Type B pancreatic cell (in vitro differentiated cells): ENCODE data around the gene LGSN. TPM values are rescaled to one million over a fixed set of nuclear protein-coding genes. Genes with fewer than 3 reads are reported as not detected.
"Not testable (repeated sequence)": the region's sequence is repeated elsewhere in the genome, so short reads cannot be mapped to it uniquely, and the experiment has no call there.

Experiments used
- DNase-seq: peaks from one replicate; pipeline ENCODE4 v3.0.0; 2021; ENCODE audit warnings: mixed read lengths; ENCODE audit not compliant: unreplicated experiment; ENCODE audit errors: extremely low spot score
- H3K27ac Mint-ChIP-seq: 2 replicates; pipeline ENCODE4 v1.8.0; 2021; ENCODE audit warnings: mild to moderate bottlenecking, mixed read lengths
- H3K27me3 Mint-ChIP-seq: 2 replicates; pipeline ENCODE4 v1.8.0; 2021; ENCODE audit warnings: mixed read lengths
- H3K36me3 Mint-ChIP-seq: 2 replicates; pipeline ENCODE4 v1.8.0; 2021; ENCODE audit warnings: mixed read lengths
- H3K4me1 Mint-ChIP-seq: one replicate; pipeline ENCODE4 v1.8.0; 2021; ENCODE audit warnings: mixed read lengths; ENCODE audit not compliant: unreplicated experiment
- H3K4me3 Mint-ChIP-seq: 2 replicates; pipeline ENCODE4 v1.8.0; 2021; ENCODE audit warnings: mild to moderate bottlenecking, mixed read lengths
- H3K9me3 Mint-ChIP-seq: 2 replicates; pipeline ENCODE4 v1.8.0; 2021; ENCODE audit warnings: mixed read lengths
- total RNA-seq: library from RNA; stranded (reverse); gene quantifications from 2 replicates; pipeline ENCODE4 v1.2.1, GENCODE V29; 2021; ENCODE audit warnings: low replicate concordance
- TF ChIP-seq, protein P1 (sequence below): fragments of 200-600 bp; sonication (generic); conservative IDR thresholded peaks from 2 replicates; pipeline ENCODE4 v1.5.0; 2021; ENCODE audit warnings: antibody characterized with exemption, mild to moderate bottlenecking

Gene LGSN
- total RNA-seq, 1 donor from 2014 or later: not detected

DNA sequence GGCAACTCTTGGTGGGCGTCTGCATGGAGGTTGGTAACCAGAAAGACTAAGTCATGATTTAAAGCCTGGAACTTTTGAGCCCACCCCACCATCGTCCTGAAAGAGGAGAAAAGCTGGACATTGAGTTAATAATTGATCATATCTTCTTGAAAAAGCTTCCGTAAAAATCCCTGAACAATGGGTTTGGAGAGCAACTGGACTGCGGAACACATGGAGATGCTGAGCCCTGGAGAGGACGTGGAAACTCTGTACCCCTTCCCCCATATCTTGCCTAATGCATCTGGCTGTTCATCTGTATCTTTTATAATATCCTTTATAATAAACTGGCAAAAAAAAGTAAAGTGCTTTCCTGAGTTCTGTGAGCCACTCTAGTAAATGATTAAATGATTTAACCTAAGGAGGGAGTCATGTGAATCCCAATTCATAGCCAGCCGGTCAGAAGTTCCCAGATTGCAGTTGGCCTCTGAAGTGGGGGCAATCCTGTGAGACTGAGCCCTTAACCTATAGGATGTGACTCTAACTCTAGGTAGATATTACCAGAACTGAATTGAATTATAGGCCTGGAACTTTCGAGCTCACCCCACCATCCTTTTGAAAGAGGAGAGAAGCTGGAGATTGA is 26.5 kb upstream of the LGSN start:
- H3K4me1 Mint-ChIP-seq: no peaks in the 10 kb centered on the region
- H3K27me3 Mint-ChIP-seq: no peaks in the 10 kb centered on the region
- H3K4me3 Mint-ChIP-seq: no peak overlapping the region
- no peak for DNase-seq
- no peak overlapping the region for H3K27ac Mint-ChIP-seq
- H3K9me3 Mint-ChIP-seq: no peaks in the 10 kb centered on the region
- no peaks in the 10 kb centered on the region for H3K36me3 Mint-ChIP-seq
- TF ChIP-seq, protein P1, sequence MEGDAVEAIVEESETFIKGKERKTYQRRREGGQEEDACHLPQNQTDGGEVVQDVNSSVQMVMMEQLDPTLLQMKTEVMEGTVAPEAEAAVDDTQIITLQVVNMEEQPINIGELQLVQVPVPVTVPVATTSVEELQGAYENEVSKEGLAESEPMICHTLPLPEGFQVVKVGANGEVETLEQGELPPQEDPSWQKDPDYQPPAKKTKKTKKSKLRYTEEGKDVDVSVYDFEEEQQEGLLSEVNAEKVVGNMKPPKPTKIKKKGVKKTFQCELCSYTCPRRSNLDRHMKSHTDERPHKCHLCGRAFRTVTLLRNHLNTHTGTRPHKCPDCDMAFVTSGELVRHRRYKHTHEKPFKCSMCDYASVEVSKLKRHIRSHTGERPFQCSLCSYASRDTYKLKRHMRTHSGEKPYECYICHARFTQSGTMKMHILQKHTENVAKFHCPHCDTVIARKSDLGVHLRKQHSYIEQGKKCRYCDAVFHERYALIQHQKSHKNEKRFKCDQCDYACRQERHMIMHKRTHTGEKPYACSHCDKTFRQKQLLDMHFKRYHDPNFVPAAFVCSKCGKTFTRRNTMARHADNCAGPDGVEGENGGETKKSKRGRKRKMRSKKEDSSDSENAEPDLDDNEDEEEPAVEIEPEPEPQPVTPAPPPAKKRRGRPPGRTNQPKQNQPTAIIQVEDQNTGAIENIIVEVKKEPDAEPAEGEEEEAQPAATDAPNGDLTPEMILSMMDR: no peak

DNA sequence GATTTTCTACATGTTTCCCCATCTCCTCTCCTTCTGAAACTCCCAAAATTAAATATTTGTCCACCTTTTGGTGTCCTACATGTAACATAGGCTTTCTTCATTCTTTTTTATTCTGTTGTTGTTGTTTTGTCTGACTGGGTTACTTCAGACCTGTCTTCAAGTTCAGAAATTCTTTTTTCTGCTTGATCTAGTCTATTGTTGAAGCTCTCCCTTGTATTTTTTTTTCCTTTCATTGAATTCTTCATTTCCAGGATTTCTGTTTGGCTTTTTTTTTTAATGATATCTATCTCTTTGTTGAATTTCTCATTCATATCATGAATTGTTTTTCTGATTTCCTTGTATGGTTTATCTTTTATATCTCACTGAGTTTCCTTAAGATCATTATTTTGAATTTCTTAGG is 20.6 kb upstream of the LGSN start:
- H3K27ac Mint-ChIP-seq: no peak overlapping the region

DNA sequence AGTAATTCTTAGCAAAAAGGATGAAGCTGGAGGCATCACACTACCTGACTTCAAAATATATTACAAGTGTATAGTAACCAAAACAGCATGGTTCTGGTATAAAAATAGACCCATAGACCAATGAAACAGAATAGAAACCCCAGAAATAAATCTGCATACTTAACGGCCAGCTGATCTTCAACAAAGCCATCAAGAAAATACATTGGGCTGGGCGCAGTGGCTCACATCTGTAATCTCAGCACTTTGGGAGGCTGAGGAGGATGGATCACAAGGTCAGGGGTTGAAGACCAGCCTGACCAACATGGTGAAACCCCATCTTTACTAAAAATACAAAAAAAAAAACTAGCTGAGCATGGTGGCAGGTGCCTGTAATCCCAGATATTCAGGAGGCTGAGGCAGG is 14.9 kb upstream of the LGSN start:
- H3K4me1 Mint-ChIP-seq, H3K36me3 Mint-ChIP-seq, DNase-seq, H3K27ac Mint-ChIP-seq, H3K27me3 Mint-ChIP-seq, H3K9me3 Mint-ChIP-seq, H3K4me3 Mint-ChIP-seq: not testable (repeated sequence)

More for the DNA sequence above, 20.6 kb upstream of the LGSN start:
- Mint-ChIP-seq H3K4me1 (no peaks in the 10 kb centered on the region), H3K9me3 (peaks cover 6% of the 10 kb centered on the region), H3K36me3 (no peaks in the 10 kb centered on the region), H3K4me3 (no peak overlapping the region), H3K27me3 (no peaks in the 10 kb centered on the region)
- no peak for DNase-seq
- TF ChIP-seq, protein P1: no peak

DNA sequence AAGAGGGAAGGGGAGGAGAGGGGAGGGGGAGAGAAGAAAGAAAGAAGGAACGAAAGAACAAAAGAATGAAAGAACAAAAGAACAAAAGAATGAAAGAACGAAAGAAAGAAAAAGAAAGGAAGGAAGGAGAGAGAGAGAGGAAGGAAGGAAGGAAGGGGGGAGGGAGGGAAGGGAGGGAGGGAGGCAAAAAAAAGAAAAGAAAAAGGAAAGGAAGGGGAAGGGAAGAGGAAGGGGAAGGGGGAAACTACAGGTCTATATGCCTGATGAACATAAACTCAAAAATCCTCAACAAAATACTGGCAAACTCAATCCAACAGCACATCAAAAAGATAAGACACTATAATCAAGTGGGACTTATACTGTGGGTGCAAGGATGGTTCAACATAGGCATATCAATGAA is 13.7 kb upstream of the LGSN start:
- Mint-ChIP-seq H3K4me3 (no peak overlapping the region), H3K27me3 (no peaks in the 10 kb centered on the region), H3K9me3 (no peaks in the 10 kb centered on the region), H3K4me1 (no peaks in the 10 kb centered on the region), H3K36me3 (no peaks in the 10 kb centered on the region), H3K27ac (no peak overlapping the region)
- TF ChIP-seq, protein P1: no peak
- DNase-seq: no peak

DNA sequence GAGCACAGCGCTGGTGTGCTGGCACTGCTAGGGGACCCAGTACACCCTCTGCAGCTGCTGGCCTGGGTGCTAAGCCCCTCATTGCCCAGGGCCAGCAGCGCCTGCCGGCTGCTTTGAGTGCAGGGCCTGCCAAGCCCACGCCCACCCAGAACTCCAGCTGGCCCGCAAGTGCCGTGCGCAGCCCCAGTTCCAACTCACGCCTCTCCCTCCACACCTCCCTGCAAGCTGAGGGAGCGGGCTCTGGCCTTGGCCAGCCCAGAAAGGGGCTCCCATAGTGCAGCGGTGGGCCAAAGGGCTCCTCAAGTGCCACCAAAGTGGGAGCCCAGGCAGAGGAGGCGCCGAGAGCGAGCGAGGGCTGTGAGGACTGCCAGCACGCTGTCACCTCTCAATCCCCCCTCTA is 6.8 kb upstream of the LGSN start:
- not testable (repeated sequence) for H3K36me3 Mint-ChIP-seq, H3K27me3 Mint-ChIP-seq, DNase-seq, H3K4me3 Mint-ChIP-seq, H3K27ac Mint-ChIP-seq, H3K9me3 Mint-ChIP-seq, H3K4me1 Mint-ChIP-seq

DNA sequence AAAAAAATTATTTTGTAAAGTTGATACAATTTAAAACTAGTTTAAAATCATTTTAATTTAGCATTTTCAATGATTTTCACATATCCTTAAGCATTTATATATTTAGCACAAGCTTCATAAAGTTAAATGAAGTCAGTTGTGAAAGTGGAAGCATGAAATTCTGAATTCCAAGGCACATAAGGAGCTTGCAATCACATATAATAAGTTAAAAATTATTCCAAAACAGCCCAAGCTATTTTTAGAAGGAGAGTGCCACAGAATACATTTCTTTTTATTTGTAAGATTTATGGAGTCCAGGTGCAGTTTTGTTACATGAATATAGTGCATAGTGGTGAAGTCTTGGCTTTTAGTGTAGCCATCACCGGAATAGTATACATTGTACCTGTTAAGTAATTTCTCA is 3.2 kb upstream of the LGSN start:
- Mint-ChIP-seq H3K27ac (no peak overlapping the region), H3K36me3 (no peaks in the 10 kb centered on the region), H3K4me3 (no peak overlapping the region), H3K27me3 (no peaks in the 10 kb centered on the region), H3K9me3 (no peaks in the 10 kb centered on the region), H3K4me1 (no peaks in the 10 kb centered on the region)
- TF ChIP-seq, protein P1: no peak
- no peak for DNase-seq

DNA sequence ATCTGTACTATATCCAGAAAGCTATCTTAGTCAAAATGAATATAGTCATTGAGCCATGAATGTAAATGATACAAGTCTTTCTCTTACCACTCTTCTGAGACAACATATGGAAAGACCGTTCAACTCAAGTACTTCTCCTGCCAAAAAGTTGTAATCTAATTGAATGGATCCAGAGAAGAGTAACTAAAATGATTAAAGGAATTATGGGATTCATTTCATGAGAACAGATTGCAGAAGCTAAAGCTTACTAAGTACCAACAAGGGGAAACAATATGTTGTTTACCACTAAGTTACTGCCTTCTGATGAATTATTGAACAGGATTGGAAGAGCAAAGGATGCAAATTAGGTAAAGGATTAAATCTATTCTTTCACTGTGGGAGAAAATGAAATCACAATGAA is 2.0 kb upstream of the LGSN start:
- Mint-ChIP-seq H3K36me3 (no peaks in the 10 kb centered on the region), H3K4me3 (no peak overlapping the region), H3K4me1 (no peaks in the 10 kb centered on the region), H3K9me3 (no peaks in the 10 kb centered on the region), H3K27ac (no peak overlapping the region), H3K27me3 (no peaks in the 10 kb centered on the region)
- TF ChIP-seq, protein P1: no peak
- DNase-seq: no peak
